Dendritic cell treated with granulocyte-macrophage colony-stimulating factor and Interleukin-4, amounts not matched to agents 40 ng/mL and 50 ng/mL, for 4 days (primary cell): Measurements from ENCODE around the gene EME1.
"Not testable (repeated sequence)": the region's sequence is repeated elsewhere in the genome, so short reads cannot be mapped to it uniquely, and the experiment has no call there.

ENCODE experiments used
- H3K27ac Mint-ChIP-seq: one replicate; pipeline ENCODE4 v1.8.0; 2022; ENCODE audit warnings: mild to moderate bottlenecking, mixed read lengths
- H3K27me3 Mint-ChIP-seq: one replicate; pipeline ENCODE4 v1.8.0; 2022; ENCODE audit warnings: mild to moderate bottlenecking, mixed read lengths
- H3K36me3 Mint-ChIP-seq: one replicate; pipeline ENCODE4 v1.8.0; 2022; ENCODE audit warnings: low read depth, mixed read lengths
- H3K4me1 Mint-ChIP-seq: one replicate; pipeline ENCODE4 v1.8.0; 2022; ENCODE audit warnings: low read depth, mixed read lengths
- H3K4me3 Mint-ChIP-seq: one replicate; pipeline ENCODE4 v1.8.0; 2022; ENCODE audit warnings: mild to moderate bottlenecking, moderate library complexity, mixed read lengths
- H3K9me3 Mint-ChIP-seq: one replicate; pipeline ENCODE4 v1.8.0; 2022; ENCODE audit warnings: mixed read lengths
- intact Hi-C: fragments of 100-400 bp; cut with micrococcal nuclease; formaldehyde crosslinking; loops from one replicate; pipeline ENCODE4 v1.15.0; 2022

Gene EME1

GRCh38 chr17:50398672-50399071 is 25.6 kb downstream of the EME1 start:
- H3K27me3 Mint-ChIP-seq, intact Hi-C loops, H3K27ac Mint-ChIP-seq, H3K9me3 Mint-ChIP-seq, H3K4me3 Mint-ChIP-seq: not testable (repeated sequence)
- H3K4me1 Mint-ChIP-seq, result peaks cover 35% of the 10 kb centered on the region
- H3K36me3 Mint-ChIP-seq, result peaks cover 20% of the 10 kb centered on the region

- intact Hi-C loops, H3K27me3 Mint-ChIP-seq, H3K27ac Mint-ChIP-seq, H3K4me3 Mint-ChIP-seq, H3K9me3 Mint-ChIP-seq: not testable (repeated sequence)
- peaks cover 37% of the 10 kb centered on the region for H3K4me1 Mint-ChIP-seq
- H3K36me3 Mint-ChIP-seq, result peaks cover 10% of the 10 kb centered on the region
These were observed 26.6 kb downstream of the EME1 start for GRCh38 chr17:50399591-50399990.

DNA sequence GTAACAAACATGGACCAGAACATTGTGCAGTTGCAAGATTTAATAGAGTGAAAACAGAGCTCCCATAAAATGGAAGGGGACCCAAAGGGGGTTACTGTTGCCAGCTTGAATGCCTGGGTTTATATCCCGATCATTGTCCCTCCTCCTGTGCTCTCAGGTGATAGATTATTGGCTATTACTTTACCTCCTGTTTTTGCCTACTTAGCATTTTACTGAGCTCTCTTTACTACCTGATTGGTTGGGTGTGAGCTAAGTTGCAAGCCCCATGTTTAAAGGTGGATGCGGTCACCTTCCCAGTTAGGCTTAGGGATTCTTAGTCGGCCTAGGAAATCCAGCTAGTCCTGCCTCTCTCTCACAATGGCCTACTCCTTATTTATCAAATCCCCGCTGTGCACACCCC is 32.3 kb downstream of the EME1 start:
- H3K36me3 Mint-ChIP-seq, H3K27ac Mint-ChIP-seq, H3K4me3 Mint-ChIP-seq, intact Hi-C loops, H3K4me1 Mint-ChIP-seq, H3K9me3 Mint-ChIP-seq: not testable (repeated sequence)
- peaks cover 17% of the 10 kb centered on the region for H3K27me3 Mint-ChIP-seq

GRCh38 chr17:50406578-50406977 is 33.5 kb downstream of the EME1 start:
- H3K36me3 Mint-ChIP-seq, result no peaks in the 10 kb centered on the region
- peaks cover 18% of the 10 kb centered on the region for H3K27me3 Mint-ChIP-seq
- no peaks in the 10 kb centered on the region for H3K9me3 Mint-ChIP-seq
- H3K4me3 Mint-ChIP-seq, result no peak overlapping the region
- peaks cover 9% of the 10 kb centered on the region for H3K4me1 Mint-ChIP-seq
- H3K27ac Mint-ChIP-seq, result no peak overlapping the region
- intact Hi-C loops, result no loop called here

DNA sequence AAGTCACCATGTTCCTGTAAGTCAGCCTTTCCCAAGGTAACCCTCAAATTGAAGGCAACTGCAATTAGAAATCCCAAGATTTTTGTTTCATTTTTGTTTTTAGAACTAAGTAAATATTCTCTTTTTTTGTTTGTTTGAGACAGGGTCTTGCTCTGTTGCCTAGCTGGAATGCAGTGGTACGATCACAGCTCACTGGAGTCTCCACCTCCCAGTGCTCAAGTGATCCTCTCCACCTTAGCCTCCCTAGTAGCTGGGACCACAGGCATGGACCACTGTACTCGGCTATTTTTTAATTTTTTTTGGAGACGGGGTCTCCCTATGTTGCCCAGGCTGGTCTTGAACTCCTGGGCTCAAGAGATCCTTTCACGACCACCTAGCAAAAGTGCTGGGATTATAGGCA is 34.9 kb downstream of the EME1 start:
- no peaks in the 10 kb centered on the region for H3K36me3 Mint-ChIP-seq
- no peaks in the 10 kb centered on the region for H3K9me3 Mint-ChIP-seq
- no peak overlapping the region for H3K4me3 Mint-ChIP-seq
- intact Hi-C loops, result no loop called here
- peaks cover 14% of the 10 kb centered on the region for H3K4me1 Mint-ChIP-seq
- peaks cover 22% of the 10 kb centered on the region for H3K27me3 Mint-ChIP-seq
- H3K27ac Mint-ChIP-seq, result no peak overlapping the region

GRCh38 chr17:50412188-50412732 is 39.2 kb downstream of the EME1 start:
- no peak overlapping the region for H3K27ac Mint-ChIP-seq
- intact Hi-C loops, result no loop called here
- peaks cover 6% of the 10 kb centered on the region for H3K4me1 Mint-ChIP-seq
- H3K36me3 Mint-ChIP-seq, result no peaks in the 10 kb centered on the region
- H3K4me3 Mint-ChIP-seq, result no peak overlapping the region
- H3K9me3 Mint-ChIP-seq, result no peaks in the 10 kb centered on the region
- peaks cover 11% of the 10 kb centered on the region for H3K27me3 Mint-ChIP-seq

- H3K4me1 Mint-ChIP-seq, result peaks cover 12% of the 10 kb centered on the region
- no peaks in the 10 kb centered on the region for H3K36me3 Mint-ChIP-seq
- intact Hi-C loops, result no loop called here
- no peak overlapping the region for H3K27ac Mint-ChIP-seq
- no peak overlapping the region for H3K4me3 Mint-ChIP-seq
- peaks cover 11% of the 10 kb centered on the region for H3K27me3 Mint-ChIP-seq
- H3K9me3 Mint-ChIP-seq, result no peaks in the 10 kb centered on the region
These were observed 41.8 kb downstream of the EME1 start for GRCh38 chr17:50414808-50415207.

GRCh38 chr17:50419577-50419976 is 46.5 kb downstream of the EME1 start:
- H3K36me3 Mint-ChIP-seq, H3K4me3 Mint-ChIP-seq, intact Hi-C loops, H3K9me3 Mint-ChIP-seq, H3K27me3 Mint-ChIP-seq: not testable (repeated sequence)
- Mint-ChIP-seq H3K4me1 (peaks cover 40% of the 10 kb centered on the region), H3K27ac (peak overlapping the region; percentile 87)

DNA sequence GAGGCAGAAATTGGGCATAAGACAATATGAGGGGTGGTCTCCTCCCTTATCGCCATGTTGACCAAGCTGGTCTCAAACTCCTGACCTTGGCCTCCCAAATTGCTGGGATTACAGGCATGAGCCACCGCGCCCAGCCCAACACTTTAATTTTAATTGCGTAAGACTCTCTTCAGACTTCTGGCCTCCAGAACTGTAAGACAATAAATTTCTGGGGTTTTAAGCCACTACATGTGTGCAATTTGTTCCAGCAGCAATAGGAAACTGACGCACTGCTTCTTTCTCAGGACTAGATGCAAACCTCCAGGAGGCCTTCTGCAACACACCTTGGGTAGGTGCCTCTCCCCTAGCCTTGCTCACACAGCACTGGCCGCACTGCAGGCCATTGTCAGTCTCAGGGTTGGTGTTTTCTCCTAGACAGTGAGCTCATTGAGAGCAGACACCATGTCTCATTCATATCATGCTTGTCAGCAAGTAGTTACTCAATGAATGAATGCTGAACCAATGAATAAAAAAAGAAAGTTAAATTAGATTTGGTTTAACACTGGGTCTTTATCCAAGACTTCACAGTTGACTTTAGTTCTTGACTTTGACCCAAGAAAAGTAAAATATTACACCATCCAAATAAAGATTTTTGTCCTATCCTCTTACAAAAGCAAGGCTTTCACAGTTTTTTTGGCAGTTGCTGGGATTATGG is 47.5 kb downstream of the EME1 start:
- Mint-ChIP-seq H3K36me3 (no peaks in the 10 kb centered on the region), H3K4me1 (peaks cover 50% of the 10 kb centered on the region), H3K27ac (peak overlapping the region; percentile 87), H3K27me3 (peaks cover 2% of the 10 kb centered on the region), H3K4me3 (no peak overlapping the region), H3K9me3 (no peaks in the 10 kb centered on the region)
- intact Hi-C loops, result no loop called here

DNA sequence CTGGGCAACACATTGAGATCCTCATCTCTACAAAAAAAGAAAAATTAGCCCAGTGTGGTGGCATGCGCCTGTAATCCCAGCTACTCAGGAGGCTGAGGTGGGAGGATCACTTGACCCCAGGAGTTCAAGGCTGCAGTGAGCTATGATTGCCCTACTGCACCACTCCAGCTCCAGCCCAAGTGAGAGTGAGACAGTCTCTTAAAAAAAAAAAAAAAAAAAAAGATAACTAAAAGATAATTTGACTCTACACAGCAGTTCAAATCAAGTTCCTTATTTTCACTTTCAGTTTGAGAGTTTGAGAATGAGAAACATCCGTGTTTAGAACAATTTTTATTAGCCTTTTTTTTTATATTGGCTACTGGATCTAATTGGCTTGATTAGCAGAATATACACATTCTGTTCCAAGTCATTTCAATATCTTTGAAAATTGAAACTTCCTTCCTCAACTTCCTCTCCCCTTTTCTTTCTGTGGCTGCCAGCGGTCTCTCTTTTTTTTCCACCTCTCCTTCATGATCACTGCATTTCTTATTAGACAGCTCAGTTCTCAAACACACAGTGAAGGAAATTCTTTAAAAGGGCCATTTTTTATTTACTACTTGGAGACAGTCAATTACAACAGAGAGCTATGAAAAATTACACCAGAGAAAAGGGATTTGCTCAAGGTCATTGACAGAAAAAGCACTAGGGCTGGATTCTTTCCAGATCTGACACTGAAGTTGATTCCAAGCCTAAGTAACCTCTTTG is 48.5 kb downstream of the EME1 start:
- Mint-ChIP-seq H3K27ac (peak overlapping the region; percentile 87), H3K4me3 (peak overlapping the region; percentile 38), H3K4me1 (peaks cover 53% of the 10 kb centered on the region), H3K36me3 (peaks cover under 1% of the 10 kb centered on the region), H3K27me3 (peaks cover 2% of the 10 kb centered on the region), H3K9me3 (no peaks in the 10 kb centered on the region)
- intact Hi-C loops, result no loop called here

DNA sequence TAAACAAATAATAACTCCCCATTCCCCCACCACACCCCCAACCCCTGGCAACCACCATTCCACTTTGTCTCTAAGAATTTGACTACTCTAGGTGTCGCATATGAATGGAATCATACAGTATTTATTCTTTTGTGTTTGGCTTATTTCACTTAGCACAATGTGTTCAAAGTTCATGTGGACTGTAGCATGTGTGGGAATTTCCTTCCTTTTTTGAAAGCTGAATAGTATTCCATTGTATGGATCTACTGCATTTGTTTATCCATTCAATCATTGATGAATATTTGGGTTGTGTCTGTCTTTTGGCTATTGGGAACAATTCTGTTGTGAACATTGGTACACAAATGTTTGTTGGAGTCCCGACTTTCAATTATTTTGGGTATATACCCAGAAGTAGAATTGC is 49.7 kb downstream of the EME1 start:
- H3K27ac Mint-ChIP-seq, result no peak overlapping the region
- no peaks in the 10 kb centered on the region for H3K9me3 Mint-ChIP-seq
- H3K4me1 Mint-ChIP-seq, result peaks cover 64% of the 10 kb centered on the region
- H3K27me3 Mint-ChIP-seq, result no peaks in the 10 kb centered on the region
- peaks cover 13% of the 10 kb centered on the region for H3K36me3 Mint-ChIP-seq
- intact Hi-C loops, result no loop called here
- no peak overlapping the region for H3K4me3 Mint-ChIP-seq

GRCh38 chr17:50423553-50424159 is 50.6 kb downstream of the EME1 start:
- H3K27me3 Mint-ChIP-seq, result no peaks in the 10 kb centered on the region
- peaks cover 19% of the 10 kb centered on the region for H3K36me3 Mint-ChIP-seq
- H3K27ac Mint-ChIP-seq, result peak overlapping the region; percentile 83
- H3K4me1 Mint-ChIP-seq, result peaks cover 68% of the 10 kb centered on the region
- H3K4me3 Mint-ChIP-seq, result no peak overlapping the region
- intact Hi-C loops, result no loop called here
- H3K9me3 Mint-ChIP-seq, result no peaks in the 10 kb centered on the region

DNA sequence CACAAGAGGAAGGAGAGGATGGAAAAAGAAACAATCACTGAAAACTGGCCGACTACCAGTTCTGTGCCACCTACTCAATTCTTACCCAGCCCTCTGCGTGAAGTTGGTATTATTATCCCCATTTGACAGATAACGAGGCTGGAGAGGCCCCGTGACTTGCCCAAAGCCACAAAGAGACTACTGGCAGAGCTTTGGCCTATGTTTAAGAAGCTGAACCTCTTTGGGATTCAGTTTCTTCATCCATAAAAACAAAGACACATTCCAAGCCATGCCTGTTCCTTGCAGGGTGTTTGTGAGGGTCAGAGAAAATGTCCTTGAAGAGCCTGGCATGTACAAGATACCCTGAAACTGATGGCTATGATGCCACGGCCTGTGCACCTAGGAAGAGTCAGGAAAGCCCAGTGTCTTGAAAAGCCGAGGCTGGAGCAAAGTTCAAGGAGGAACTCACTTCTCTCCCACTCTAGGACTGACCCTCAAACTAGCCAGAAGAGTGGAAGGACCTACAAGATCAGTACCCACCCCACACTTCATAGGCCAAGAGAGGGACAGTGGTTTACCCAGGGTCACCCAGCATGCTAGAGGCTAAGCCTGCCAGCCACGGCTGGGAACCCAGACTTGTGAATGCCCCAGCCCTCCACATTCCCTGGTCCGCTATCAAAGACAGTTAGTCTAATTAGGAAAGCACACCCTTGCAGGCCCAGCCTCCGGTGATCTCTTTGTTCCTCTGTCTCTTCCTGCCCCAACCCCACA is 51.4 kb downstream of the EME1 start:
- Mint-ChIP-seq H3K27me3 (no peaks in the 10 kb centered on the region), H3K4me3 (peak overlapping the region; percentile 27), H3K27ac (peak overlapping the region; percentile 83), H3K36me3 (peaks cover 26% of the 10 kb centered on the region), H3K9me3 (no peaks in the 10 kb centered on the region), H3K4me1 (peaks cover 64% of the 10 kb centered on the region)
- intact Hi-C loops, result no loop called here
